DND-41 (cell line): ENCODE measurements around the gene INAFM2.

ENCODE experiments used
- ATAC-seq: fragments of 200-7000 bp; cut with Tn5 transposase; 3 replicates; pipeline ENCODE4 v1.9.1; 2021; ENCODE audit warnings: low read depth; ENCODE audit not compliant: insufficient read depth
- DNase-seq: peaks from one replicate; pipeline ENCODE4 v3.0.0-alpha.2; 2020
- H2AFZ ChIP-seq: 2 replicates; pipeline ENCODE4 v1.6.0; 2012; ENCODE audit warnings: low read depth, low read length
- H3K27ac ChIP-seq: 2 replicates; pipeline ENCODE4 v1.5.1; 2012; ENCODE audit warnings: low read length, inconsistent platforms
- H3K27me3 ChIP-seq: fragments of 200-600 bp; sonication (generic); 2 replicates; pipeline ENCODE4 v1.6.0; 2012; ENCODE audit warnings: low read length, mild to moderate bottlenecking, inconsistent platforms; ENCODE audit not compliant: insufficient read depth, poor library complexity
- H3K36me3 ChIP-seq: 2 replicates; pipeline ENCODE4 v1.5.1; 2012; ENCODE audit warnings: low read length, inconsistent platforms; ENCODE audit not compliant: insufficient read depth
- H3K4me1 ChIP-seq: 2 replicates; pipeline ENCODE4 v1.5.1; 2012; ENCODE audit warnings: mild to moderate bottlenecking, low read length; ENCODE audit not compliant: insufficient read depth
- H3K4me2 ChIP-seq: 2 replicates; pipeline ENCODE4 v1.6.0; 2012; ENCODE audit warnings: mild to moderate bottlenecking, moderate library complexity, low read length, inconsistent platforms; ENCODE audit not compliant: insufficient read depth
- H3K4me3 ChIP-seq, 2 experiments: fragments of 200-600 bp in 1 of 2; shearing (Covaris generic) in 1 of 2; 2 replicates each; pipeline ENCODE4 v1.5.1; 2012 to 2016; ENCODE audit warnings: inconsistent platforms in 2 of 2, low read length in 2 of 2, mild to moderate bottlenecking in 2 of 2, low read depth in 1 of 2, moderate library complexity in 1 of 2
- H3K79me2 ChIP-seq: 2 replicates; pipeline ENCODE4 v1.6.0; 2012; ENCODE audit warnings: low read length, inconsistent platforms; ENCODE audit not compliant: insufficient read depth
- H3K9ac ChIP-seq: 2 replicates; pipeline ENCODE4 v1.6.0; 2012; ENCODE audit warnings: low read depth, mild to moderate bottlenecking, inconsistent platforms, low read length, moderate library complexity
- H3K9me3 ChIP-seq: 2 replicates; pipeline ENCODE4 v1.5.1; 2012; ENCODE audit warnings: low read length, moderate library complexity, mild to moderate bottlenecking, inconsistent platforms; ENCODE audit not compliant: insufficient read depth, severe bottlenecking
- H4K20me1 ChIP-seq: 2 replicates; pipeline ENCODE4 v1.6.0; 2012; ENCODE audit warnings: low read length; ENCODE audit not compliant: insufficient read depth
- CTCF ChIP-seq: IDR thresholded peaks from 2 replicates; pipeline ENCODE4 v1.5.1; 2012; ENCODE audit warnings: borderline replicate concordance, low read length, moderate library complexity, mild to moderate bottlenecking; ENCODE audit not compliant: poor library complexity, severe bottlenecking; ENCODE audit errors: extremely low read depth
- EZH2 ChIP-seq: IDR thresholded peaks from 3 replicates; pipeline ENCODE4 v1.6.1; 2012; ENCODE audit warnings: borderline replicate concordance, low read depth, mild to moderate bottlenecking, moderate library complexity, low read length, inconsistent platforms; ENCODE audit not compliant: severe bottlenecking

INAFM2 gene

DNA sequence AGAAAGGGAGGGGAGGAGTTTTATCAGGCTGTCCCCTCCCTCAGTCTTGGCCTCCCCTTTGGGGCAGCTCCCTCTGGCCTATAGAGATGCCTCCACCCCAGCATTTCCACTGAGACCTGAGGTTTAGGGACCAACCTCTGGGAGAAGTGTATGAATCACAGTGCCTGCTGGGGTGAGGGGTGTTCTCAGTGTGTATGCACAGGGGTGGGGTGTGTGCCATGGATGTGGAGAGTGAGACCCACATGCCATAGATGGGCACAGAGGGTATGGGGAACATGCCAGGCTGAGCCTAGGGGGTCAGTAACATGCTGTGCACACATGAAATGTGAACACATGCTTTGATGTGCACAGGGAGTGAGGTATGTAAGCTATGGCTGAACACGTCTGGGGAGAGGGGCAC, 28.2 kb upstream of the INAFM2 start:
- TF ChIP-seq CTCF: no peak
- TF ChIP-seq EZH2: no peak
- H3K27me3 ChIP-seq: no peaks in the 10 kb centered on the region
- no peaks in the 10 kb centered on the region for H4K20me1 ChIP-seq
- H3K4me1 ChIP-seq: no peaks in the 10 kb centered on the region
- H2AFZ ChIP-seq: no peak overlapping the region
- H3K27ac ChIP-seq: no peak overlapping the region
- no peaks in the 10 kb centered on the region for H3K9me3 ChIP-seq
- no peaks in the 10 kb centered on the region for H3K79me2 ChIP-seq
- DNase-seq: no peak
- no peak for ATAC-seq
- peaks cover 6% of the 10 kb centered on the region; the same call in 1 of the 2 replicates for H3K36me3 ChIP-seq
- no peak overlapping the region for H3K4me2 ChIP-seq
- H3K4me3 ChIP-seq: no peak overlapping the region
- no peak overlapping the region for H3K9ac ChIP-seq

DNA sequence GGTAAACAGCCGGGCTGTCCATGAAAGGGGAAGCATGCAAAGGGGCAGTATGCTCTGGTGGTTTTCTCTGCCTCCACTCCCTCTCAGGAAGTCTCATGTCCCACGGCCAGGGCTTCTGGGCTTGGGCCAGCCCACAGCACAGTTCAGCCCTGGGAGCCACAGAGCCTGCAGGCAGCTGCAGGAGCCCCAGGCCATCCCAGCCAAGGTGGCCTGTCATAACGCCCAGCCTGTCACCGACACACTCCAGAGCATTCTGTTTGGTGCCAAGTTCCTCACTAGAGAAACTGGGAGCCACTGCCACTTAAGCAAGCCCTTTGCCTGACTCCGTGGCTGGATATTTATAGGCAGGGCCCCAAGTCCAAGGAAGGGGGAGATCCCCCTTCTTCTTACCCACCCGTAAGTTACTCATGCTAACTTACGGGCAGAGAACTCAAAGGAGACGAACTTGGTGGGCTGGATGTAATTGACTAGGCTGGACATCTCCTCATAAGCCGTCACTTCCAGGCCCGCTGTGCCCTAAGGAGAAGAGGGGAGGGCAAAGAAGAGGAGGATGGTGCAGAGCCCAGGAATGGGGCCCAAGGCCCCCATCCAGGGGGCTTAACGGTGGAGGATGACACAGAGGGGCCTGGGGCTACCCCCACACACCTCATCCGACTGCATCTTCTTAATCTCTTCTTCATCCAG, 27.5 kb upstream of the INAFM2 start:
- no peak for DNase-seq
- no peak overlapping the region for H3K4me2 ChIP-seq
- no peak overlapping the region for H3K4me3 ChIP-seq
- H3K4me1 ChIP-seq: no peaks in the 10 kb centered on the region
- no peaks in the 10 kb centered on the region for H3K9me3 ChIP-seq
- H3K27me3 ChIP-seq: no peaks in the 10 kb centered on the region
- H3K36me3 ChIP-seq: peaks cover 13% of the 10 kb centered on the region
- no peak overlapping the region for H3K27ac ChIP-seq
- H4K20me1 ChIP-seq: no peaks in the 10 kb centered on the region
- no peak overlapping the region for H3K9ac ChIP-seq
- no peak for TF ChIP-seq CTCF
- no peak for TF ChIP-seq EZH2
- H3K79me2 ChIP-seq: no peaks in the 10 kb centered on the region
- no peak overlapping the region for H2AFZ ChIP-seq
- no peak for ATAC-seq

- Histone ChIP-seq H3K4me2 (no peak overlapping the region), H3K4me1 (no peaks in the 10 kb centered on the region), H3K4me3 (no peak overlapping the region), H3K27ac (no peak overlapping the region), H4K20me1 (no peaks in the 10 kb centered on the region), H2AFZ (no peak overlapping the region), H3K79me2 (no peaks in the 10 kb centered on the region), H3K9ac (no peak overlapping the region), H3K27me3 (no peaks in the 10 kb centered on the region), H3K9me3 (no peaks in the 10 kb centered on the region), H3K36me3 (peaks cover 15% of the 10 kb centered on the region)
- no peak for ATAC-seq
- no peak for DNase-seq
- TF ChIP-seq EZH2 (no peak), CTCF (no peak)
These were observed 26.8 kb upstream of the INAFM2 start for GRCh38 chr15:40296561-40297230.
